Measurements from ENCODE around the gene KANSL3.

Gene KANSL3

GRCh38 chr2:96638144-96639121 lies at the start of gene KANSL3:
Gene KANSL3, minus strand, starts transcription at chr2:96638312. Its CDS starts 1,177 bp downstream, at chr2:96637135.
- H3K4me1 ChIP-seq (ENCODE audit: control insufficient read depth, insufficient read depth, low read length), result peaks cover 5% of the 10 kb centered on the region; the same call in 1 of the 2 replicates
- no peaks in the 10 kb centered on the region for H3K9me3 ChIP-seq (ENCODE audit: control insufficient read depth, insufficient read depth, low read length)
- H3K27ac ChIP-seq (ENCODE audit: low read depth, low read length), result peak within 1 kb of the TSS; percentile 65

GRCh38 chr2:96687266-96687665 lies 49.2 kb upstream of the KANSL3 start:
- Histone ChIP-seq H3K36me3 (ENCODE audit: control insufficient read depth, insufficient read depth, low read length) (no peaks in the 10 kb centered on the region), H3K27ac (ENCODE audit: low read depth, low read length) (no peak overlapping the region), H3K9me3 (ENCODE audit: control insufficient read depth, insufficient read depth, low read length) (no peaks in the 10 kb centered on the region)

More at GRCh38 chr2:96638144-96639121, at the start of gene KANSL3:
- peak within 1 kb of the TSS; percentile 86 for H3K4me3 ChIP-seq (ENCODE audit: low read depth, low read length)
- H3K27me3 ChIP-seq (ENCODE audit: control insufficient read depth, insufficient read depth, low read length), result no peaks in the 10 kb centered on the region
- peaks cover 23% of the 10 kb centered on the region for H3K36me3 ChIP-seq (ENCODE audit: control insufficient read depth, insufficient read depth, low read length)
- peak within 1 kb of the TSS; percentile 62 for H3K9ac ChIP-seq (ENCODE audit: low read depth, low read length)

GRCh38 chr2:96685577-96686459 lies 47.7 kb upstream of the KANSL3 start:
- Histone ChIP-seq H3K36me3 (ENCODE audit: control insufficient read depth, insufficient read depth, low read length) (no peaks in the 10 kb centered on the region), H3K27me3 (ENCODE audit: control insufficient read depth, insufficient read depth, low read length) (no peaks in the 10 kb centered on the region), H3K4me1 (ENCODE audit: control insufficient read depth, insufficient read depth, low read length) (no peaks in the 10 kb centered on the region), H3K27ac (ENCODE audit: low read depth, low read length) (no peak overlapping the region), H3K9ac (ENCODE audit: low read depth, low read length) (no peak overlapping the region), H3K9me3 (ENCODE audit: control insufficient read depth, insufficient read depth, low read length) (no peaks in the 10 kb centered on the region), H3K4me3 (ENCODE audit: low read depth, low read length) (no peak overlapping the region)

More at GRCh38 chr2:96687266-96687665, 49.2 kb upstream of the KANSL3 start:
- Histone ChIP-seq H3K4me1 (ENCODE audit: control insufficient read depth, insufficient read depth, low read length) (no peaks in the 10 kb centered on the region), H3K4me3 (ENCODE audit: low read depth, low read length) (no peak overlapping the region), H3K9ac (ENCODE audit: low read depth, low read length) (no peak overlapping the region), H3K27me3 (ENCODE audit: control insufficient read depth, insufficient read depth, low read length) (no peaks in the 10 kb centered on the region)

- no peaks in the 10 kb centered on the region for H3K27me3 ChIP-seq (ENCODE audit: control insufficient read depth, insufficient read depth, low read length)
- no peak overlapping the region for H3K4me3 ChIP-seq (ENCODE audit: low read depth, low read length)
- H3K9ac ChIP-seq (ENCODE audit: low read depth, low read length), result no peak overlapping the region
- no peaks in the 10 kb centered on the region for H3K4me1 ChIP-seq (ENCODE audit: control insufficient read depth, insufficient read depth, low read length)
- H3K36me3 ChIP-seq (ENCODE audit: control insufficient read depth, insufficient read depth, low read length), result no peaks in the 10 kb centered on the region
- no peak overlapping the region for H3K27ac ChIP-seq (ENCODE audit: low read depth, low read length)
- H3K9me3 ChIP-seq (ENCODE audit: control insufficient read depth, insufficient read depth, low read length), result no peaks in the 10 kb centered on the region
These were observed 46.9 kb upstream of the KANSL3 start for GRCh38 chr2:96684883-96685576.

- no peaks in the 10 kb centered on the region for H3K4me1 ChIP-seq (ENCODE audit: control insufficient read depth, insufficient read depth, low read length)
These were observed 46.1 kb upstream of the KANSL3 start for GRCh38 chr2:96683972-96684820.

GRCh38 chr2:96683307-96683706 lies 45.2 kb upstream of the KANSL3 start:
- no peaks in the 10 kb centered on the region for H3K36me3 ChIP-seq (ENCODE audit: control insufficient read depth, insufficient read depth, low read length)
- no peaks in the 10 kb centered on the region for H3K27me3 ChIP-seq (ENCODE audit: control insufficient read depth, insufficient read depth, low read length)
- H3K9me3 ChIP-seq (ENCODE audit: control insufficient read depth, insufficient read depth, low read length), result no peaks in the 10 kb centered on the region
- no peak overlapping the region for H3K27ac ChIP-seq (ENCODE audit: low read depth, low read length)
- no peaks in the 10 kb centered on the region for H3K4me1 ChIP-seq (ENCODE audit: control insufficient read depth, insufficient read depth, low read length)
- H3K9ac ChIP-seq (ENCODE audit: low read depth, low read length), result no peak overlapping the region
- no peak overlapping the region for H3K4me3 ChIP-seq (ENCODE audit: low read depth, low read length)

More at GRCh38 chr2:96683972-96684820, 46.1 kb upstream of the KANSL3 start:
- Histone ChIP-seq H3K9me3 (ENCODE audit: control insufficient read depth, insufficient read depth, low read length) (no peaks in the 10 kb centered on the region), H3K36me3 (ENCODE audit: control insufficient read depth, insufficient read depth, low read length) (no peaks in the 10 kb centered on the region), H3K9ac (ENCODE audit: low read depth, low read length) (no peak overlapping the region), H3K27ac (ENCODE audit: low read depth, low read length) (no peak overlapping the region), H3K4me3 (ENCODE audit: low read depth, low read length) (no peak overlapping the region), H3K27me3 (ENCODE audit: control insufficient read depth, insufficient read depth, low read length) (no peaks in the 10 kb centered on the region)

- Histone ChIP-seq H3K9ac (ENCODE audit: low read depth, low read length) (no peak overlapping the region), H3K4me3 (ENCODE audit: low read depth, low read length) (no peak overlapping the region), H3K27me3 (ENCODE audit: control insufficient read depth, insufficient read depth, low read length) (no peaks in the 10 kb centered on the region), H3K27ac (ENCODE audit: low read depth, low read length) (no peak overlapping the region), H3K9me3 (ENCODE audit: control insufficient read depth, insufficient read depth, low read length) (no peaks in the 10 kb centered on the region), H3K36me3 (ENCODE audit: control insufficient read depth, insufficient read depth, low read length) (no peaks in the 10 kb centered on the region), H3K4me1 (ENCODE audit: control insufficient read depth, insufficient read depth, low read length) (no peaks in the 10 kb centered on the region)
These were observed 43.4 kb upstream of the KANSL3 start for GRCh38 chr2:96681540-96681939.

GRCh38 chr2:96680561-96681141 lies 42.5 kb upstream of the KANSL3 start:
- Histone ChIP-seq H3K4me1 (ENCODE audit: control insufficient read depth, insufficient read depth, low read length) (no peaks in the 10 kb centered on the region), H3K9me3 (ENCODE audit: control insufficient read depth, insufficient read depth, low read length) (no peaks in the 10 kb centered on the region), H3K9ac (ENCODE audit: low read depth, low read length) (no peak overlapping the region), H3K4me3 (ENCODE audit: low read depth, low read length) (no peak overlapping the region), H3K27me3 (ENCODE audit: control insufficient read depth, insufficient read depth, low read length) (no peaks in the 10 kb centered on the region), H3K36me3 (ENCODE audit: control insufficient read depth, insufficient read depth, low read length) (no peaks in the 10 kb centered on the region), H3K27ac (ENCODE audit: low read depth, low read length) (no peak overlapping the region)

- no peak overlapping the region for H3K27ac ChIP-seq (ENCODE audit: low read depth, low read length)
- no peaks in the 10 kb centered on the region for H3K9me3 ChIP-seq (ENCODE audit: control insufficient read depth, insufficient read depth, low read length)
- H3K36me3 ChIP-seq (ENCODE audit: control insufficient read depth, insufficient read depth, low read length), result no peaks in the 10 kb centered on the region
- no peaks in the 10 kb centered on the region for H3K27me3 ChIP-seq (ENCODE audit: control insufficient read depth, insufficient read depth, low read length)
- H3K9ac ChIP-seq (ENCODE audit: low read depth, low read length), result no peak overlapping the region
- no peak overlapping the region for H3K4me3 ChIP-seq (ENCODE audit: low read depth, low read length)
- no peaks in the 10 kb centered on the region for H3K4me1 ChIP-seq (ENCODE audit: control insufficient read depth, insufficient read depth, low read length)
These were observed 41.7 kb upstream of the KANSL3 start for GRCh38 chr2:96679848-96680247.

Measured in HUES48 (cell line).